NCI-H748 treated with DMSO at 0.1 percent for 48 hours (cell line): ENCODE measurements around the gene CFAP46.
"Not testable (repeated sequence)": the region's sequence is repeated elsewhere in the genome, so short reads cannot be mapped to it uniquely, and the experiment has no call there.

ENCODE experiments used
- DNase-seq: peaks from one replicate; lab custom pipeline; 2025; lab: John Stamatoyannopoulos, UW

The CFAP46 gene

DNA sequence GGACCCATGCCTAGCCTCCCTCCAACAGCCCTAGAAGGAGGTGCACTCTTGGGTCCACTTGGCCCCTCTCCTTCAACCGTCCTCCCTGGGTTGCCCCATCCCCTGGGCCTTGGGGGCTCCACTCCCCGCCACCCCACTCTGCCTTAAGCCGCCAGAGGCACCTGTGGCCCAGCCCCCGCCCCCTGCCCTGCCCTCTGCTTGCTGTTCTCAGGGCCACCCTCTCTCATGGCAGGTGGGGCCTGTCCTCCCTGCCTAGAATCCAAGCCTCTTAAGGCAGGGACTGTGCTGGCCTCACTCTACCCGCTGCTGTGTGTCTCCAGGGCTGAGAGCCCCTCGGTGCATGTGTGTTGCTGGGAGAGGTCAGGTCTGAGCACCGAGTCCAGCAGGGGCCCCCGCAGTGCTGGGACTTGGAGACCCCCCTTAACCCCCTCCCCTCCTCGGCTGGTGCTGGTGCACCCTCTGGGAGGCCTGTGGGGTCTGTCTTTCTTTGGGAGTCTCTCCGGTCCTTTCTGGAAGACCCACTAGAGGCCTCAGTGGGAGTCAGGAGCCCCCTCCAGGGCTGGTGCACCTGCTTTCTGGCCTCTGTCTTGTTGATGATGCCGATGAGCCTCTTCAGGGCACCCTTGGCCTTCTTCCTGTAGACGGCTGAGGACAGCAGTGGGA is 43.8 kb downstream of the CFAP46 start:
- no peak for DNase-seq

DNA sequence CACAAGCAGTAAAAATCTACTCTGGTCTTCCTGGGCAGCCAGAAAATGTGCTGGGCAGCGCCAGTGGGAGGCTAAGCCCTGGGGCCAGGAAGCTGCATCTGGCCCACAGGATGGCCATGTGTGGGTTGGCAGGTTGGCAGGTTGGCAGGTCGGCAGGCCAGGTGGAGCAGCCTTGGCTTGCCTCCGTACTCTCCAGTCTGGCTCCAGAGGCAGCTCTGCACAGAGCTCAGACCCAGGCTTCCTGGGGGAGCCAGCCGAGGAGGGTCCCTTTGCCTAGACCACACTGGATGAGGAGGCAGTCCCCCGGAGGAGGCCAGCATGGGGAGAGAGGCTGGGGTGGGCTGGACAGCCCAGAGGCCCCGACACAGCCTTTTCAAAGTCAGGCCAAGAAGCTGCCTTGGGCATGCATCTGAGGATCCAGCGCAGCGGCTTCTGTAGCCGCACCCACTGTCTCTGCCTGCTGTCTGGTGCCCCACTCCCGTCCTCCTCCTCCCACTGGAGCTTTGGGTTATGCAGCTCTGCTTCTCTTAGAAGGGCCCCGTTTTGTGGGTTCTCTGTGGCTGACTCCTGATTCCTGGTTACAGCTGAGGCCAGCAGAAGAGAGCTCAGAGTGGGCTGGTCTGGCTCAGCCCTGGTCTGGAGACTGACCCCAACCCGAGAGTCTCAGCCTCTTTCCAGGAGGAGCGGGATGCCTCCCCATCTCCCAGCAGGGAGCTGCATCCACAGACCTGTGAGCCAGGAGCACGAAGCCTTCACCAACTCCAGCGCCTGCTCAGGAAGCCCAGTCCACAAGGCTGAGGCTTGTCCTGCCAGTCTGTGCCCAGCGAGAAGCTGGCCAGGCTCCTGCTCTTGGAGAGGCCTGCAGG is 44.6 kb downstream of the CFAP46 start:
- DNase-seq: no peak

- DNase-seq: not testable (repeated sequence)
These were observed 48.6 kb downstream of the CFAP46 start for GRCh38 chr10:132893786-132894185.

DNA sequence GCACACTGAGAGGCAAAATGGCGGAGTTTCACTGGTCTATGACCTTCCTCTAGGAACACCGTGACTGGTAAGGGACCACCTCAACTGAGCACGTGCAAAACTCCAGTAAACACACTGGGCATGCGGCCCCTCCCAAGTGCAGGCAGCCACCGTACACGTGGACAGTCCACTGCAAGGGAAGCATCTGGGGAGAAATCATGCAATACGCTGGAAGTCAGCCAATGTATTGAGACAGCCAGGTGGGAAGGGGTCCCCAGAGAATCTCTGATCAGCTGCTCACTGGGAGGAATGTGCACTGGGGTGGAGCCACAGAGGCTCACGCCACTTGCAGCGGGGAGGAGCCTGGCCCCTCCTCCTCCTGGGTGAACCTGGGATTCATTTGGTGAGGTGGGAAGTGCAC is 49.3 kb downstream of the CFAP46 start:
- DNase-seq: peak; percentile 11

DNA sequence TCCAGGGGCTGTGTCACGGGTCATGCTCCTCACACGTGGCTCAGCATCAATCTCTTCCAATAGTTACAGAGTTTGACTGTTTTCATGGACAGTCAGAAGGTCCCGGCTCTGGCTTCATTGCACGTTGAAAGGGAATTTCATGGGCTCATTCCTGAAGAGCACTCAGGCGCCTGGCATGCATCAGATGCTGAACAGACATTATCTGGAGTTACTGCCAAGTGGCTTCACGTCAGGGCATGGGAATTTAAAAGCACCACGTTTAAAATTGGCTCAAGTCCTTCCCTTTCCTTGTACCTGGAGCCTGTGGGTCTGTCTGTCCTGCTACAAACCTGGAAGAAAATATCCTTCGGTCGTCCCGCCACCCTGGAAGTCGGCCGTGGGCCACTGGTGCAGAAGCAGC is 50.4 kb downstream of the CFAP46 start:
- no peak for DNase-seq

- no peak for DNase-seq
These were observed 51.0 kb downstream of the CFAP46 start for GRCh38 chr10:132891368-132891767.

- DNase-seq: no peak
These were observed 52.1 kb downstream of the CFAP46 start for GRCh38 chr10:132890301-132890700.

DNA sequence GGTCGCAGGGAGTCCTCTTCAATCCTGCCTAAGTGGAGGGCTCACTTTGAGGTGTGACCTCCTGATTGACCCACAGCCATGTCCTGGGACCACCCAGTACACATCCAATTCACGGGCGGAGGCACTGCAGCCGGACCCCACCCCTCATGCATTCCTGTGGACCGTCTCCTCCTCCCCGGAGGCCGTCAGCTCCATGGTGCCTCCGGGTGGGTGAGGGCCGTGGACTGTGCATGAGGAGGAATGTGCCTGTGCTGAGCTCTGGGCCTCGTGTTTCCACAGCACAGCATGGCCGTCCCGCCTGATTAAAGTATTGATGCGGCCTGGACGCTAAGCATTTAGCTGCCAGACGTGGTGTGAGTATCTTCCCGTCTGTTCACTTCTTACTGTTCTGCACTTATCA is 52.8 kb downstream of the CFAP46 start:
- DNase-seq: no peak

DNA sequence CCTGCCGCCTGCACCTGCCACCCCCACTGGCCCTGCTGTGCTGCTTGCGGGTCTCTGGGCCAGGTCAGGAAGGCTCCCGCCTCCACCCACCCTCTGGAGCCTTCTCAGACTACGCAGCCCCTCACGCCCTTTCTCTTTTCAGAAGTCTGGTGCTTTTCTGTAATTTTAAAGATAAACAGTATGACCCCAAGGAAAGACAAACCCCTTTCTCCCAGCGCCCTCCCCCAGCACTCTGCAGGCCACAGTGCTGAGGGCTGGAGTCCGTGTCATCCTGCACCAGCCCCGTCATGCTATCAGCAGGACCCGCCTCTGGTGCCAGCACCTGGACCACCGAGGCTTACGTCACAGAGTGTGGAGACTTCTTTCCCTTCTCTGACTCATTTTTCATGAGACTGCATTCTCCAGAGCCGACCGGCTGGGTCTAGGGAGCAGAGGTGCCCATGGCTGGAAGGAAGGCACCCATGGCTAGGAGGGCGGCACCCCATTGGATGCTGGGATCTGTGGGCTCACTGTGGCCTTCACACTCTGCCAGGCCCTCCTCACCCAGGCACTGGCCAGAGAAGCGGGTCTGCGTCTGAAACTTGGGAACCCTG is 53.4 kb downstream of the CFAP46 start:
- no peak for DNase-seq

GRCh38 chr10:132888446-132888845 is 53.9 kb downstream of the CFAP46 start:
- not testable (repeated sequence) for DNase-seq

- no peak for DNase-seq
These were observed 55.9 kb downstream of the CFAP46 start for GRCh38 chr10:132886211-132887099.

DNA sequence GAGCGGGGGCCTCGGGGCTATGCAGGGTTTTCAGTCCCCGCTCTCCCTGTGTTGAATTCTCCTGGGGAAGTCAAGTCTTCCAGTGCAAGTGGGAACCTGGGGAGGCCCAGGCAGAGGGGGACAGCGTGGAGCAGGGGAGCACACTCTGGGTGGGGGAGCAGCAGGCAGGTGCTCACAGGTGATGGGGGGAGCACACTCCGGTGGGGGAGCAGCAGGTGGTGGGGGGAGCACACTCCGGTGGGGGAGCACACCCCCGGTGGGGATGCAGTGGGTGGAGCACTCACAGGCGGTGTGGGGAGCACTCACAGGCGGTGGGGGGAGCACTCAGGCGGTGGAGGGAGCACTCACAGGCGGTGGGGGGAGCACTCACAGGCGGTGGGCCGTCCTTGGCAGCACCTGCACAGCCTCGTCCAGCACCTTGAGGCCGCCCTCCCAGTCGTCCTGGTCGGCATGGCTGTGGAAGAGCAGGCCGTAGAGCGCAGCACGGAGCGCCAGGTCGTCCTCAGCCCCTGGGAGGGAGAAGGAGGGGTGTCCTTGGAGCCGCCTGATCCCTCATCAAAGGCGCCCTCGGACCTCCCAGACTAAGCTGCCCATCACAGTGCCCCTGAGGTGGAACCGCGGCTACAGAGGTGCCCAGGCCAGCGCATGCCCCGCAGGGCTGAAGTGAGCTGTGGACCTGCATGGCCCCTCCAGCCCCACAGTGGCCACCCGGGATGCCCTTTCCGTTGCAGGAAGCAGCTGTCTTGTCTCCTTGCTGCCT is 56.7 kb downstream of the CFAP46 start:
- DNase-seq: no peak

- no peak for DNase-seq
These were observed 57.6 kb downstream of the CFAP46 start for GRCh38 chr10:132884691-132885271.

DNA sequence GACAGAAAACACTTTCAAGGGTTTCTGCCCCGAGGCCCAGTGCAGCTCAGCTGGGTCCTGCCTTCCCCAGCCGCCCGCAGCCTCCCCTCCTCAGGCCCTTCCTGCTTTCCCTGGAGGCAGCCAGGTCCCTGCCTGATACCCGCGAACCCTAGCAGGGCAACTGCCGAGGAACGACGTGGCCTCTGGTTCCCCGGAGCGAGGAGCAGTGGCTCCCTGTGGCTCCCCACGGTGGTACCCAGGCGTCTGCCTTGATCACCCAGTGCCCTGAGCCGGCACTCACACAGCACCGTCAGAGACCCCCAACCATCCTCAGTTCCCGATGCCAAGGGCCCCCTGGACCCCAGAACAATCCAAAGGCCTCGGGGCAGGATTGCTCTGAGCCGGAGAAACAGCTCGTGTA is 58.3 kb downstream of the CFAP46 start:
- no peak for DNase-seq

GRCh38 chr10:132883391-132883881 is 58.9 kb downstream of the CFAP46 start:
- no peak for DNase-seq

- no peak for DNase-seq
These were observed 60.1 kb downstream of the CFAP46 start for GRCh38 chr10:132882069-132882951.

DNA sequence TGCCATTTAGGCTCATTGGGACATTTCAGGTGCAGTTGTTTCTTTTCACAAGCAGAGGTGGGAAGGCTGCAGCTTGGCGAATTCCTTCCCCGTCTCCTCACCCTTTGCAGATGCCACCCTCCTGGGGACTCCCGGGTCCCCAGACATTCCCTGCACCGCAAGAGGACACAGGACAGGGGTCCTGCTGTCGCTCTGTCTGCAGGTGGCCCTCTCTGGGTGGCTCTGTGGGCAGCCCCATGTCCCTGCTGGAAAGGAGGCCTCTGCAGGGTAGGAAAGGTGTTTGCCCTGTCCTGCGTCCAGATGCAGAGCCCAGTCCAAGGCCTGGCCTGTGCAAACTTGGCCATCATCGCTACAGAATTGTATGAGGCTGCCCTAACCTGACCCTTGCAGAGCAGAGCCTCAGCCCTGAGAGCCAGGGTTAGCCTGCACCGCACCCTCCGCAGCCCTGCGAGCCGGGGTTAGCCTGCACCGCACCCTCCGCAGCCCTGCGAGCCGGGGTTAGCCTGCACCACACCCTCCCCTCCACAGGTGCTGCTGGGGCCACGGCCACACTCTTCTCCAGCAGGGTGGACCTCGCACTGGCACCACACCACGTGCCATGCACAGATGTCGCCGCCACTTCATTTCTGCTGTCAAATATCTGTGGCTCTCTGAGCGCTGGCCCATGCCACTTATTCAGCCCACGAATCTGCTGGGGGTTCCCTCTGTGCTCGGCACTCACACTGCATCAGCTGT is 61.0 kb downstream of the CFAP46 start:
- DNase-seq: no peak

- no peak for DNase-seq
These were observed 62.0 kb downstream of the CFAP46 start for GRCh38 chr10:132880128-132880981.
